HCT116 (cell line): ENCODE measurements around the gene IRAK4.

Experiments used
- CTCF ChIP-seq, 3 experiments: fragments of 200-600 bp in 1 of 3; sonication (generic) in 1 of 3; IDR thresholded peaks in 2 of 3; conservative IDR thresholded peaks in 1 of 3; 2 replicates each; pipeline ENCODE4 v1.5.1; 2012 to 2017; ENCODE audit warnings: low read depth in 2 of 3, low read length in 2 of 3, antibody characterized with exemption in 1 of 3, borderline replicate concordance in 1 of 3, control low read depth in 1 of 3, mild to moderate bottlenecking in 1 of 3, mixed read lengths in 1 of 3, mixed run types in 1 of 3, moderate library complexity in 1 of 3; ENCODE audit not compliant: insufficient read depth in 1 of 3
- POLR2AphosphoS5 ChIP-seq: IDR thresholded peaks from 2 replicates; pipeline ENCODE4 v1.6.1; 2011; ENCODE audit warnings: mild to moderate bottlenecking, low read depth, low read length, moderate library complexity
- SIN3A ChIP-seq: IDR thresholded peaks from 2 replicates; pipeline ENCODE4 v1.6.1; 2012; ENCODE audit warnings: low read depth
- ZNF274 ChIP-seq: fragments of 200-500 bp; sonication (Bioruptor generic); IDR thresholded peaks from 2 replicates; pipeline ENCODE4 v1.6.1; 2014; ENCODE audit warnings: mild to moderate bottlenecking, low read depth, low read length, inconsistent platforms

DNA sequence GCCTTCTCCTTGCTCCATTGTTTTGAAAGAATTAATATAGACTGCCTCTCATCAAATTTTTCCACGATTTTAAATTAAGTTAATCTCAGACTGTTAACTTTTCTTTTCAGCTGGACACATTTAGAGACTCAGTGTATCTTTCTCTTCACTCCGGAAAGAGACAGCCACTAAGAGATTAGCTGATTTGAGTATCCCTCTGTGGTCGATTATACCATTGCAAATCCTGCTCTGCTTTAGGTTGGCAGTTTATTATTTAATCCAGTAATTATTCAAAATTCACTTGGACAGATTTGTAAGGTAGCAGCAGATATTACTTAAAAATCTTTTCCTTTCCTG lies 48.0 kb downstream of the IRAK4 start:
- TF ChIP-seq SIN3A (no peak), CTCF (IDR thresholded peaks at IDR 0.05 in 2 of 3, conservative IDR thresholded peaks at IDR 0.05 in 1 of 3; ENCODE audit: borderline replicate concordance in 1 of 3, insufficient read depth in 1 of 3, low read depth in 2 of 3, low read length in 2 of 3) (no peak), POLR2AphosphoS5 (no peak), ZNF274 (no peak)
